C4-2B (cell line): ENCODE measurements around the gene OPCML.

Experiments
- CTCF ChIP-seq: fragments of 450-650 bp; conservative IDR thresholded peaks from 2 replicates; pipeline ENCODE4 v1.5.1; 2017; ENCODE audit warnings: mild to moderate bottlenecking
- ZFX ChIP-seq: fragments of 450-650 bp; IDR thresholded peaks from 2 replicates; pipeline ENCODE4 v1.6.1; 2017

- no peak for TF ChIP-seq CTCF
- TF ChIP-seq ZFX, result no peak
Observed at GRCh38 chr11:133106417-133106816, 425.9 kb downstream of the OPCML start.
